ENCODE data around the gene PATJ. TPM values are rescaled to one million over a fixed set of nuclear protein-coding genes. Genes with fewer than 3 reads are reported as not detected.
"Not testable (repeated sequence)": the region's sequence is repeated elsewhere in the genome, so short reads cannot be mapped to it uniquely, and the experiment has no call there.

Gene PATJ
- total RNA-seq, 4 donors from 2014 or later = 119 to 299 (median 149) TPM

- H3K9me3 ChIP-seq; DNase-seq; in situ Hi-C loops (cut with MboI; ENCODE audit: low pct_ligation_motif_present in 1 of 4, low pct_unique_long_range_greater_than_20kb in 1 of 4, low sequenced_read_pairs in 3 of 4); intact Hi-C loops (cut with DNase I; ENCODE audit: low total_unique reads); H3K36me3 ChIP-seq; H3K27me3 ChIP-seq; H3K4me3 ChIP-seq: not testable (repeated sequence)
- Histone ChIP-seq H3K27ac (peak overlapping the region in 2 of 4 donors; percentile 43 to 68), H3K4me1 (peaks cover 0 to 20% (median 11%) of the 10 kb centered on the region in 4 donors)
- 71 to 80% methylated on average over 3 to 11 of the region's 11 CpGs for WGBS, 2 donors (ENCODE audit: low coverage in 1 of 2)
Measured at GRCh38 chr1:62183164-62184020, 441.1 kb downstream of the PATJ start.

- no peak for DNase-seq
- Histone ChIP-seq H3K4me3 (no peak overlapping the region), H3K27ac (no peak overlapping the region), H3K4me1 (peaks cover 0 to 20% (median 11%) of the 10 kb centered on the region in 4 donors), H3K36me3 (no peaks in the 10 kb centered on the region), H3K27me3 (no peaks in the 10 kb centered on the region), H3K9me3 (no peaks in the 10 kb centered on the region)
- intact Hi-C loops (cut with DNase I; ENCODE audit: low total_unique reads) (no loop called here), in situ Hi-C loops (cut with MboI; ENCODE audit: low pct_ligation_motif_present in 1 of 4, low pct_unique_long_range_greater_than_20kb in 1 of 4, low sequenced_read_pairs in 3 of 4) (no loop called here)
- 91 to 100% methylated on average over 3 to 7 of the region's 7 CpGs for WGBS, 2 donors (ENCODE audit: low coverage in 1 of 2)
- TF ChIP-seq POLR2A (IDR thresholded peaks at IDR 0.05) = no peak
- no peak for TF ChIP-seq POLR2AphosphoS5 (IDR thresholded peaks at IDR 0.05)
- TF ChIP-seq EP300 (IDR thresholded peaks at IDR 0.05; ENCODE audit: low read depth) = no peak
- TF ChIP-seq, protein P1, sequence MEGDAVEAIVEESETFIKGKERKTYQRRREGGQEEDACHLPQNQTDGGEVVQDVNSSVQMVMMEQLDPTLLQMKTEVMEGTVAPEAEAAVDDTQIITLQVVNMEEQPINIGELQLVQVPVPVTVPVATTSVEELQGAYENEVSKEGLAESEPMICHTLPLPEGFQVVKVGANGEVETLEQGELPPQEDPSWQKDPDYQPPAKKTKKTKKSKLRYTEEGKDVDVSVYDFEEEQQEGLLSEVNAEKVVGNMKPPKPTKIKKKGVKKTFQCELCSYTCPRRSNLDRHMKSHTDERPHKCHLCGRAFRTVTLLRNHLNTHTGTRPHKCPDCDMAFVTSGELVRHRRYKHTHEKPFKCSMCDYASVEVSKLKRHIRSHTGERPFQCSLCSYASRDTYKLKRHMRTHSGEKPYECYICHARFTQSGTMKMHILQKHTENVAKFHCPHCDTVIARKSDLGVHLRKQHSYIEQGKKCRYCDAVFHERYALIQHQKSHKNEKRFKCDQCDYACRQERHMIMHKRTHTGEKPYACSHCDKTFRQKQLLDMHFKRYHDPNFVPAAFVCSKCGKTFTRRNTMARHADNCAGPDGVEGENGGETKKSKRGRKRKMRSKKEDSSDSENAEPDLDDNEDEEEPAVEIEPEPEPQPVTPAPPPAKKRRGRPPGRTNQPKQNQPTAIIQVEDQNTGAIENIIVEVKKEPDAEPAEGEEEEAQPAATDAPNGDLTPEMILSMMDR (IDR thresholded peaks at IDR 0.05) = no peak
Measured at GRCh38 chr1:62184336-62184735, 442.1 kb downstream of the PATJ start.

DNA sequence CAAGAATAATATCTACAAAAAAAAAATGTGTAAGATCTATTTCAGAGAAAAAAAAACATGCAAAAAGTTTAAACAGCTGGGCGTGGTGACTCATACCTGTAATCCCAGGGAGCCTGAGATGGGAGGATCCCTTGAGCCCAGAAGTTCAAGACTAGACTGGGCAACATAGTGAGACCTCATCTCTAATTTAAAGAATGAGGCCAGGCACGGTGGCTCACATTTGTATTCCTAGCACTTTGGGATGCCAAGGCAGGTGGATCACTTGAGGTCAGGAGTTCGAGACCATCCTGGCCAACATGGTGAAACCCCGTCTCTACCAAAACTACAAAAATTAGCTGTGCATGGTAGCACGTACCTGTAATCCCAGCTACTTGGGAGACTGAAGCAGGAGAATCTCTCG, 443.0 kb downstream of the PATJ start:
- H3K36me3 ChIP-seq; H3K4me3 ChIP-seq; DNase-seq; H3K27me3 ChIP-seq; intact Hi-C loops (cut with DNase I; ENCODE audit: low total_unique reads); in situ Hi-C loops (cut with MboI; ENCODE audit: low pct_ligation_motif_present in 1 of 4, low pct_unique_long_range_greater_than_20kb in 1 of 4, low sequenced_read_pairs in 3 of 4); H3K27ac ChIP-seq; H3K9me3 ChIP-seq: not testable (repeated sequence)
- WGBS, 2 donors (ENCODE audit: low coverage in 1 of 2) = 85% methylated on average over 6 of the region's 6 CpGs; no CpG with 5 or more reads in 1 of the 2 donors
- peaks cover 0 to 15% (median 6%) of the 10 kb centered on the region in 4 donors for H3K4me1 ChIP-seq

GRCh38 chr1:62185677-62186076, 443.4 kb downstream of the PATJ start:
- in situ Hi-C loops (cut with MboI; ENCODE audit: low pct_ligation_motif_present in 1 of 4, low pct_unique_long_range_greater_than_20kb in 1 of 4, low sequenced_read_pairs in 3 of 4) (no loop called here), intact Hi-C loops (cut with DNase I; ENCODE audit: low total_unique reads) (no loop called here)
- H3K27me3 ChIP-seq = no peaks in the 10 kb centered on the region
- no peak overlapping the region for H3K27ac ChIP-seq
- 66 to 73% methylated on average over 3 of the region's 3 CpGs for WGBS, 2 donors (ENCODE audit: low coverage in 1 of 2)
- peaks cover 0 to 12% (median 3%) of the 10 kb centered on the region in 4 donors for H3K4me1 ChIP-seq
- H3K36me3 ChIP-seq = no peaks in the 10 kb centered on the region
- DNase-seq = no peak
- H3K9me3 ChIP-seq = no peaks in the 10 kb centered on the region
- H3K4me3 ChIP-seq = no peak overlapping the region
- TF ChIP-seq POLR2A (IDR thresholded peaks at IDR 0.05) (no peak), EP300 (IDR thresholded peaks at IDR 0.05; ENCODE audit: low read depth) (no peak), POLR2AphosphoS5 (IDR thresholded peaks at IDR 0.05) (no peak)

- TF ChIP-seq, protein P1 (IDR thresholded peaks at IDR 0.05) = no peak
- TF ChIP-seq POLR2A (IDR thresholded peaks at IDR 0.05) (no peak), POLR2AphosphoS5 (IDR thresholded peaks at IDR 0.05) (no peak), EP300 (IDR thresholded peaks at IDR 0.05; ENCODE audit: low read depth) (no peak)
- no peaks in the 10 kb centered on the region for H3K36me3 ChIP-seq
- peaks cover 0 to 2% (median under 1%) of the 10 kb centered on the region in 4 donors for H3K4me1 ChIP-seq
- H3K9me3 ChIP-seq = no peaks in the 10 kb centered on the region
- no peak overlapping the region for H3K4me3 ChIP-seq
- H3K27me3 ChIP-seq = no peaks in the 10 kb centered on the region
- intact Hi-C loops (cut with DNase I; ENCODE audit: low total_unique reads) = no loop called here
- no peak for DNase-seq
- H3K27ac ChIP-seq = no peak overlapping the region
- 94% methylated on average over 5 of the region's 5 CpGs; no CpG with 5 or more reads in 1 of the 2 donors for WGBS, 2 donors (ENCODE audit: low coverage in 1 of 2)
- in situ Hi-C loops (cut with MboI; ENCODE audit: low pct_ligation_motif_present in 1 of 4, low pct_unique_long_range_greater_than_20kb in 1 of 4, low sequenced_read_pairs in 3 of 4) = no loop called here
Measured at GRCh38 chr1:62187548-62187947, 445.3 kb downstream of the PATJ start.
